ENCODE results near the gene SGSM1. TPM values are rescaled to one million over a fixed set of nuclear protein-coding genes. Genes with fewer than 3 reads are reported as not detected.
A peak's percentile ranks its signal among the peaks of the same experiment; 100 is the strongest.

Gene SGSM1
- total RNA-seq, 2 donors from 2014 or later, result 3.6 to 4.6 TPM

DNA sequence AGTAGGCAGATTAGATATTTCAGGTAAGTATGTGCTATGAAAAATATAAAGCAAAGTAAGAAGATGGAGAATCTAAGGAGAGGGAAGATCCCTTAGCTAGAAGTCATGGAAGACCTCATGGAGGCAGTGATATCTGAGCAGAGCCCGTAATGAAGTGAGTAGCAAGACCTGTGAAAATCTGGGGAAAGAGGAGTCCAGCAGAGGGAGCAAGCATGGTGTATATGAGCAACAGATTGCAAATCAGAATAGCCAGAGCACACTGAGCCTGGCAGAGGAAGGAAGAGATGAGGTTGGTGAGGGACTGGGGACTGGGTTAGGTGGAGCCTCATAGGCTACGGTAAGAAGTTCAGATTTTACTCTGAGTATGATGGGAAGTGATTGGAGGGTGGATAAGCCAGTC lies 131.1 kb downstream of the SGSM1 start:
- TF ChIP-seq, protein P1, sequence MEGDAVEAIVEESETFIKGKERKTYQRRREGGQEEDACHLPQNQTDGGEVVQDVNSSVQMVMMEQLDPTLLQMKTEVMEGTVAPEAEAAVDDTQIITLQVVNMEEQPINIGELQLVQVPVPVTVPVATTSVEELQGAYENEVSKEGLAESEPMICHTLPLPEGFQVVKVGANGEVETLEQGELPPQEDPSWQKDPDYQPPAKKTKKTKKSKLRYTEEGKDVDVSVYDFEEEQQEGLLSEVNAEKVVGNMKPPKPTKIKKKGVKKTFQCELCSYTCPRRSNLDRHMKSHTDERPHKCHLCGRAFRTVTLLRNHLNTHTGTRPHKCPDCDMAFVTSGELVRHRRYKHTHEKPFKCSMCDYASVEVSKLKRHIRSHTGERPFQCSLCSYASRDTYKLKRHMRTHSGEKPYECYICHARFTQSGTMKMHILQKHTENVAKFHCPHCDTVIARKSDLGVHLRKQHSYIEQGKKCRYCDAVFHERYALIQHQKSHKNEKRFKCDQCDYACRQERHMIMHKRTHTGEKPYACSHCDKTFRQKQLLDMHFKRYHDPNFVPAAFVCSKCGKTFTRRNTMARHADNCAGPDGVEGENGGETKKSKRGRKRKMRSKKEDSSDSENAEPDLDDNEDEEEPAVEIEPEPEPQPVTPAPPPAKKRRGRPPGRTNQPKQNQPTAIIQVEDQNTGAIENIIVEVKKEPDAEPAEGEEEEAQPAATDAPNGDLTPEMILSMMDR (IDR thresholded peaks at IDR 0.05), result peak in 4 of 7 experiments; percentile 18 to 36 (median 21)
- no peak for TF ChIP-seq POLR2A (IDR thresholded peaks at IDR 0.05)
- 44 to 53% methylated on average over 2 of the region's 2 CpGs for WGBS, 2 donors
- peak in 2 of 4 donors; percentile 21 to 35 for DNase-seq
- H3K9me3 ChIP-seq, result no peaks in the 10 kb centered on the region
- H3K4me3 ChIP-seq, result no peak overlapping the region
- no peaks in the 10 kb centered on the region for H3K36me3 ChIP-seq (replicated peaks in 1 of 2; ENCODE audit: insufficient read depth in 1 of 2, low read depth in 2 of 2)
- H3K27ac ChIP-seq, result no peak overlapping the region
- no peak for ATAC-seq
- intact Hi-C loops (cut with DNase I), result loop anchor here (5.0 kb wide), 1 partner anchor 110 kb away; no protein-coding TSS in a partner anchor
- H3K27me3 ChIP-seq, result no peaks in the 10 kb centered on the region
- H3K4me1 ChIP-seq, result peaks cover 14% of the 10 kb centered on the region

DNA sequence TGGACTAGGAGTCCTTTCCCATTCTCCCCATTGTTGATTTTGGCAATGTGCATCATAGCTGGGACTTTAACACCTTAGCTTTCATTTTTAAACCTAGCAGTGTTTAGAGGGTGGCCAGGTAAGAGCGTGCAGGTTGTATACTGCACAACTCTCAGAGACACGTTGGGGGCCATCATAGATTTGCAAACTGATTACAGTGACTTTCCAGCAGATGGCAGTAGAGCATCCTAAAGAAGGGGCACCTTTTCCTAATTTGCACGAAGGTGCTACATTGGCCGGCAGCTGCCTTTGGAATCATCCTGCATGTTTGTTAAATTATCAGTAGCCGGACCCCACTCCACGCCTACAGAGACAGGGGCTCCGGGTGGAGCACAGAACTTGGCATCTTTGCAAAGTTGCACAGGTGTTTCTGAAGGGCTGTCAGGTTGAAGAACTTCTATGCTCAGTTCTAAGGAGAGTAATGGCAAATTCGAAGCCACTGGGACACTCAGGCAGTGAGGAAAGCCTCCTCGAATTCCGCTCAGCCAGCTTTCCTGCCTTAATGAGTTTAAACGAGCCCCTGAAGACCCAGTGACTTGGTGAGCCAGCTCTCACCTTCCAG lies 132.8 kb downstream of the SGSM1 start:
- ATAC-seq (peak; percentile 30), DNase-seq (peak; percentile 41 to 56 (median 45))
- peak overlapping the region in 1 of 4 donors; percentile 34 for H3K27ac ChIP-seq
- no peak overlapping the region for H3K4me3 ChIP-seq
- no peak for TF ChIP-seq POLR2A (IDR thresholded peaks at IDR 0.05)
- TF ChIP-seq, protein P1 (IDR thresholded peaks at IDR 0.05), result peak; percentile 48 to 81 (median 76)
- H3K4me1 ChIP-seq, result peaks cover 31% of the 10 kb centered on the region
- no peaks in the 10 kb centered on the region for H3K27me3 ChIP-seq
- H3K36me3 ChIP-seq (replicated peaks in 1 of 2; ENCODE audit: insufficient read depth in 1 of 2, low read depth in 2 of 2), result no peaks in the 10 kb centered on the region
- intact Hi-C loops (cut with DNase I), result loop anchor here (5.0 kb wide), 1 partner anchor 108 kb away; no protein-coding TSS in a partner anchor
- H3K9me3 ChIP-seq, result no peaks in the 10 kb centered on the region
- 4 to 9% methylated on average over 11 of the region's 11 CpGs for WGBS, 2 donors

DNA sequence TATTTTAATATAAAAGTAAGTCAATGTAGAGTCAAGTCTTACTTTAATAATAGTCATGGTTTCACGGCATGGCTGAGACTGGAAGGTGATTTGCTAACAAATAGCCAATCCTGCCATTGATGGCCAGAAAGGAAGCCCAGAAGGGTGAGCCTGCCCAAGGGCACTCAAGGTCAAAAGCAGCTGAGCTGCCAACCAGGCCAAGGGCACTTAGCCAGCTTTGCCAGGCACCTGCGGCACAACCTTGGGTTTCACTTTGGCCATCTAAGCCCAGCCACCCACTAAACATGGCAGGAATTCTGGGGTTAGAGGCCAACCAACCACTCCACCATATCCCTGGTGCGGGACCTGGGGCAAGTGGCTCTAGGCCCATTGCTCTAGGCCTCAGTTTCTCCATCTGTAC lies 136.3 kb downstream of the SGSM1 start:
- 48 to 52% methylated on average over 2 to 3 of the region's 3 CpGs for WGBS, 2 donors
- H3K36me3 ChIP-seq (replicated peaks in 1 of 2; ENCODE audit: insufficient read depth in 1 of 2, low read depth in 2 of 2), result no peaks in the 10 kb centered on the region
- H3K27me3 ChIP-seq, result no peaks in the 10 kb centered on the region
- peaks cover 50% of the 10 kb centered on the region for H3K4me1 ChIP-seq
- ATAC-seq, result peak; percentile 24
- peak; percentile 66 to 80 (median 74) for DNase-seq
- intact Hi-C loops (cut with DNase I), result no loop called here
- TF ChIP-seq POLR2A (IDR thresholded peaks at IDR 0.05), result no peak
- TF ChIP-seq, protein P1 (IDR thresholded peaks at IDR 0.05), result no peak
- H3K4me3 ChIP-seq, result no peak overlapping the region
- no peaks in the 10 kb centered on the region for H3K9me3 ChIP-seq
- peak overlapping the region; percentile 87 to 92 (median 90) for H3K27ac ChIP-seq

DNA sequence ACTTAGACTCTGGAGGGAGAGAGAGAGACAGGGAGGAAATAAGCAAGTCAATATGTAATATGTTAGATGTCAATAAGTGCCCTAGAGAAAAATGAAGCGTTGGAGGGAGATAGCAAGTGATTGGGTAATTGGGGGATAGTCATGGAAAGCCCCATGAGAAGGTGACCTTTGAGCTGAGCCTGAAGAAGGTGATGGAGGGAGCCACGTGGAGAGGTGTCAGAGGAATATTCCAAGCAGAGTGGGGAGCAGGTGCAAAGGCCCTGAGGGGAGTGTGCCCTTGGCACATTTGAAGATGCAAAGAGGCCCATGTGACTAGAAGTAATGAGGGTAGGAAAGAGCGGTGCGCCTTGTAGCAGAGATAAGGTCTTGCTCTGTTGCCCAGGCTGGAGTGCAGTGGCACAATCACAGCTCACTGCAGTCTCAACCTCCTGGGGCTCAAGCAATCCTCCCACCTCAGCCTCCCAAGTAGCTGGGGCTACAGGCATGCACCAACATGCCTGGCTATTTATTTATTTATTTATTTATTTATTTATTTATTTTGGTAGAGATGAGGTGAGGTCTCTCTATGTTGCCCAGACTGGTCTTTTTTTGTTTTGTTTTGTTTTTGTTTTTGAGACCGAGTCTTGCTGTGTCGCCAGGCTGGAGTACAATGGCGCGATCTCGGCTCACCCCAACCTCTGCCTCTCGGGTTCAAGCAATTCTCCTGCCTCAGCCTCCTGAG lies 138.4 kb downstream of the SGSM1 start:
- Histone ChIP-seq H3K36me3 (replicated peaks in 1 of 2; ENCODE audit: insufficient read depth in 1 of 2, low read depth in 2 of 2) (no peaks in the 10 kb centered on the region), H3K27me3 (no peaks in the 10 kb centered on the region), H3K4me1 (peaks cover 58% of the 10 kb centered on the region), H3K4me3 (no peak overlapping the region), H3K27ac (peak overlapping the region in 3 of 4 donors; percentile 87 to 92 (median 91)), H3K9me3 (no peaks in the 10 kb centered on the region)
- TF ChIP-seq, protein P1 (IDR thresholded peaks at IDR 0.05), result no peak
- TF ChIP-seq POLR2A (IDR thresholded peaks at IDR 0.05), result no peak
- WGBS, 2 donors, result 72 to 76% methylated on average over 10 of the region's 10 CpGs
- no peak for DNase-seq
- intact Hi-C loops (cut with DNase I), result no loop called here
- ATAC-seq, result no peak
